HepG2 (cell line): Measurements from ENCODE around the gene SCUBE2. TPM values are rescaled to one million over a fixed set of nuclear protein-coding genes. Genes with fewer than 3 reads are reported as not detected.

Experiments
- ATAC-seq: fragments of 200-7000 bp; cut with Tn5 transposase; 3 replicates; pipeline ENCODE4 v1.9.1; 2020; ENCODE audit warnings: mild to moderate bottlenecking, moderate library complexity
- BruUV-seq: library from RNA; stranded (reverse); fragments of 400-500 nt; replicated peaks from 2 replicates; lab custom pipeline; 2021; lab: Mats Ljungman, UMichigan
- CTCF ChIA-PET: fragments of 300-600 bp; formaldehyde crosslinking; extraction: SDS; loops from one replicate; lab custom pipeline; 2021; ENCODE audit warnings: low total read pairs, inconsistent platforms, low intra/inter-chr PET ratio; lab: Yijun Ruan, JAX
- POLR2A ChIA-PET: fragments of 350-600 bp; sonication (Branson Sonifier 250); formaldehyde crosslinking; loops from one replicate; lab custom pipeline; 2020; ENCODE audit warnings: antibody characterized with exemption, inconsistent platforms; lab: Yijun Ruan, JAX
- DNase-seq: peaks from one replicate; pipeline ENCODE4 v3.0.0-alpha.2; 2015; ENCODE audit warnings: low spot score
- FAIRE-seq: peaks from 3 replicates; lab custom pipeline; 2011; peaks lifted over from hg19 to GRCh38; lab: Jason Lieb, UNC
- H2AFZ ChIP-seq: one replicate; pipeline ENCODE4 v1.6.1; 2011; ENCODE audit warnings: low read length, inconsistent platforms
- H3K27ac ChIP-seq: fragments of 300-600 bp; 3 replicates; pipeline ENCODE4 v1.8.0; 2011; ENCODE audit warnings: mixed run types, mild to moderate bottlenecking, mixed read lengths, low read length, inconsistent platforms; ENCODE audit not compliant: insufficient read depth; ENCODE audit errors: extremely low read length
- H3K27me3 ChIP-seq, 2 experiments: fragments of 200-600 bp in 1 of 2; 2 replicates in 1 of 2; 3 replicates in 1 of 2; pipeline versions ENCODE4 v1.6.0 to v1.8.0; 2011; ENCODE audit warnings: low read length in 2 of 2, mild to moderate bottlenecking in 2 of 2, moderate library complexity in 2 of 2, inconsistent platforms in 1 of 2; ENCODE audit not compliant: insufficient read depth in 2 of 2, control insufficient read depth in 1 of 2
- H3K36me3 ChIP-seq, 2 experiments: fragments of 200-600 bp in 1 of 2; replicated peaks in 1 of 2; 2 replicates in 1 of 2; 3 replicates in 1 of 2; pipeline versions ENCODE4 v1.5.1 to v1.8.0; 2011; ENCODE audit warnings: low read length in 2 of 2, inconsistent platforms in 1 of 2; ENCODE audit not compliant: insufficient read depth in 2 of 2, control insufficient read depth in 1 of 2
- H3K4me1 ChIP-seq: 2 replicates; pipeline ENCODE4 v1.5.1; 2012; ENCODE audit warnings: low read length, inconsistent platforms; ENCODE audit not compliant: insufficient read depth
- H3K4me2 ChIP-seq: 2 replicates; pipeline ENCODE4 v1.6.0; 2011; ENCODE audit warnings: low read depth, low read length, inconsistent platforms
- H3K4me3 ChIP-seq, 3 experiments: fragments of 200-600 bp in 1 of 3; sonication (generic), shearing (Covaris generic) in 1 of 3; replicated peaks in 1 of 3; 2 replicates each; pipeline ENCODE4 v1.5.1; 2011 to 2016; ENCODE audit warnings: low read length in 3 of 3, inconsistent platforms in 2 of 3, low read depth in 2 of 3, mild to moderate bottlenecking in 2 of 3, control low read depth in 1 of 3, mixed read lengths in 1 of 3; ENCODE audit not compliant: insufficient read depth in 1 of 3
- H3K79me2 ChIP-seq: one replicate; pipeline ENCODE4 v1.6.1; 2011; ENCODE audit warnings: low read length, inconsistent platforms; ENCODE audit not compliant: insufficient read depth
- H3K9ac ChIP-seq: 2 replicates; pipeline ENCODE4 v1.6.0; 2011; ENCODE audit warnings: mild to moderate bottlenecking, low read depth, low read length, inconsistent platforms; ENCODE audit not compliant: insufficient read depth
- H3K9me3 ChIP-seq: 2 replicates; pipeline ENCODE4 v1.5.1; 2012; ENCODE audit warnings: mild to moderate bottlenecking, low read length
- H4K20me1 ChIP-seq: 2 replicates; pipeline ENCODE4 v1.6.0; 2011; ENCODE audit warnings: inconsistent platforms, mild to moderate bottlenecking, low read length, moderate library complexity; ENCODE audit not compliant: insufficient read depth
- FOXA1 ChIP-seq, 2 experiments: fragments of 450-650 bp in 1 of 2; sonication (generic) in 1 of 2; formaldehyde crosslinking in 1 of 2; IDR thresholded peaks; 2 replicates each; pipeline versions ENCODE4 v1.4.0 to v1.6.1; 2016 to 2020; ENCODE audit warnings: missing genetic modification reagents in 1 of 2
- IRX3 ChIP-seq: sonication (generic); formaldehyde crosslinking; IDR thresholded peaks from 2 replicates; pipeline ENCODE4 v1.8.1; 2023; ENCODE audit warnings: mild to moderate bottlenecking, low read depth, missing genetic modification reagents, borderline replicate concordance
- NCOA5 ChIP-seq: sonication (generic); formaldehyde crosslinking; IDR thresholded peaks from 2 replicates; pipeline ENCODE4 v1.4.0; 2020; ENCODE audit warnings: missing genetic modification reagents
- NFIB ChIP-seq: sonication (generic); formaldehyde crosslinking; IDR thresholded peaks from 2 replicates; pipeline ENCODE4 v1.9.0; 2021; ENCODE audit warnings: missing genetic modification reagents, mild to moderate bottlenecking, borderline replicate concordance
- NPAS2 ChIP-seq: sonication (generic); formaldehyde crosslinking; IDR thresholded peaks from 2 replicates; pipeline ENCODE4 v1.8.0; 2022; ENCODE audit warnings: mild to moderate bottlenecking, missing genetic modification reagents, borderline replicate concordance
- SIX4 ChIP-seq: sonication (generic); formaldehyde crosslinking; IDR thresholded peaks from 2 replicates; pipeline ENCODE4 v1.4.0; 2020; ENCODE audit warnings: missing genetic modification reagents
- ZFP37 ChIP-seq: sonication (generic); formaldehyde crosslinking; IDR thresholded peaks from 2 replicates; pipeline ENCODE4 v1.4.0; 2020; ENCODE audit warnings: missing genetic modification reagents, borderline replicate concordance
- WGBS: methylation state at CpG from one replicate; pipeline ENCODE4 v1.1.6; 2017; ENCODE audit warnings: low lambda C conversion rate; 5-methylcytosine and 5-hydroxymethylcytosine counted together
- in situ Hi-C: cut with HindIII; loops from 2 replicates; pipeline ENCODE4 v1.10.0; 2017; ENCODE audit warnings: low pct_unique_long_range_greater_than_20kb; ENCODE audit not compliant: extremely low pct_ligation_motif_present
- intact Hi-C: fragments of 100-400 bp; cut with micrococcal nuclease; formaldehyde crosslinking; loops from one replicate; pipeline ENCODE4 v1.10.0; 2022; ENCODE audit not compliant: unreplicated experiment
- polyA plus RNA-seq, 8 experiments: library from polyadenylated mRNA; depleted of rRNA in 3 of 8; stranded (reverse) in 7 of 8; unstranded in 1 of 8; fragments of >200 nt; fragmentation: Illumina TruSeq in 4 of 8; extraction: Trizol in 4 of 8; gene quantifications; 2 replicates each; pipeline versions ENCODE4 v1.2.1 to v1.2.3, GENCODE V29; 2011 to 2016; ENCODE audit warnings: low read depth in 4 of 8, missing spikeins in 1 of 8, mixed read lengths in 1 of 8; ENCODE audit not compliant: insufficient read depth in 1 of 8
- total RNA-seq, 5 experiments: library from RNA; depleted of rRNA; stranded (reverse); fragments of >200 nt; fragmentation: Illumina TruSeq; extraction: Trizol; gene quantifications; 2 replicates each; pipeline ENCODE4 v1.2.3, GENCODE V29; 2016; ENCODE audit warnings: low read depth in 1 of 5
- TF ChIP-seq, protein P1 (sequence below): sonication (generic); formaldehyde crosslinking; IDR thresholded peaks from 2 replicates; pipeline ENCODE4 v1.4.0; 2020; ENCODE audit warnings: low read depth, mild to moderate bottlenecking, missing genetic modification reagents
- TF ChIP-seq, protein P2 (sequence below): sonication (generic); formaldehyde crosslinking; IDR thresholded peaks from 2 replicates; pipeline ENCODE4 v1.4.0; 2020; ENCODE audit warnings: missing genetic modification reagents
- TF ChIP-seq, protein P3 (sequence below): sonication (generic); formaldehyde crosslinking; IDR thresholded peaks from 2 replicates; pipeline ENCODE4 v1.4.0; 2020; ENCODE audit warnings: missing genetic modification reagents, borderline replicate concordance

SCUBE2 gene
- total and polyA plus RNA-seq, 2 of the 13 experiments (the other 11 are each of a cell fraction or from before 2014, with no cell fraction given): 0.09 TPM; not detected in 1

DNA sequence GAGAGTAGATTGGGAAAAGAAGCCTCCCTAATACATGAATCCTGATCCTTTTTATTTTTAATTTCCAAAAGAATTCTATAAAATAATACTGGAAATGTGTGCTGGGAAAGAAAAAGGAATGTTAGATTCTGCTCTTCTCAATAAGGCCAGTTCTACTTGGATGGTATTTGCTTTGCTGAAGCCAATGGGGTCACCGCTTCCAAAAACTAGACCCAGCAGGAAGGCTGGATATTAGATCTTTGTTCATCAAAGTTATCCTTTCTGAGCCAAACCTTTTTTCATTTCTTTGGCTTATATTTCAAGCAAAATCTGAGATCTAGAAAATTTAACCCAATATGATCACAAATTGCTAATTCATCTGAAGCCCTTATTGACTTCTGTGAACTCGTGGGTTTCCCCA lies 41.4 kb downstream of the SCUBE2 start:
- in situ Hi-C loops: no loop called here
- WGBS: 5% methylated on average over 2 of the region's 2 CpGs
- no TSS peak for BruUV-seq

More for the DNA sequence above, 41.4 kb downstream of the SCUBE2 start:
- Histone ChIP-seq H3K9me3 (no peaks in the 10 kb centered on the region), H2AFZ (no peak overlapping the region), H3K27ac (no peak overlapping the region), H3K79me2 (no peaks in the 10 kb centered on the region), H4K20me1 (no peaks in the 10 kb centered on the region), H3K4me3 (no peak overlapping the region), H3K4me1 (no peaks in the 10 kb centered on the region), H3K4me2 (no peak overlapping the region), H3K9ac (no peak overlapping the region), H3K36me3 (no peaks in the 10 kb centered on the region), H3K27me3 (peaks cover 5 to 38% of the 10 kb centered on the region in 2 experiments; a peak in 2 of 5 replicates)
- FAIRE-seq: no peak
- TF ChIP-seq IRX3 (no peak), NPAS2 (CRISPR knock-in tag) (no peak), SIX4 (no peak), NFIB (CRISPR knock-in tag) (no peak), ZFP37 (CRISPR knock-in tag) (no peak), FOXA1 (IDR thresholded peaks at IDR 0.05) (no peak), FOXA1 (CRISPR knock-in tag; IDR thresholded peaks at IDR 0.05) (no peak), NCOA5 (no peak)
- TF ChIP-seq, protein P1, sequence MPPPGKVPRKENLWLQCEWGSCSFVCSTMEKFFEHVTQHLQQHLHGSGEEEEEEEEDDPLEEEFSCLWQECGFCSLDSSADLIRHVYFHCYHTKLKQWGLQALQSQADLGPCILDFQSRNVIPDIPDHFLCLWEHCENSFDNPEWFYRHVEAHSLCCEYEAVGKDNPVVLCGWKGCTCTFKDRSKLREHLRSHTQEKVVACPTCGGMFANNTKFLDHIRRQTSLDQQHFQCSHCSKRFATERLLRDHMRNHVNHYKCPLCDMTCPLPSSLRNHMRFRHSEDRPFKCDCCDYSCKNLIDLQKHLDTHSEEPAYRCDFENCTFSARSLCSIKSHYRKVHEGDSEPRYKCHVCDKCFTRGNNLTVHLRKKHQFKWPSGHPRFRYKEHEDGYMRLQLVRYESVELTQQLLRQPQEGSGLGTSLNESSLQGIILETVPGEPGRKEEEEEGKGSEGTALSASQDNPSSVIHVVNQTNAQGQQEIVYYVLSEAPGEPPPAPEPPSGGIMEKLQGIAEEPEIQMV (CRISPR knock-in tag): no peak
- TF ChIP-seq, protein P2, sequence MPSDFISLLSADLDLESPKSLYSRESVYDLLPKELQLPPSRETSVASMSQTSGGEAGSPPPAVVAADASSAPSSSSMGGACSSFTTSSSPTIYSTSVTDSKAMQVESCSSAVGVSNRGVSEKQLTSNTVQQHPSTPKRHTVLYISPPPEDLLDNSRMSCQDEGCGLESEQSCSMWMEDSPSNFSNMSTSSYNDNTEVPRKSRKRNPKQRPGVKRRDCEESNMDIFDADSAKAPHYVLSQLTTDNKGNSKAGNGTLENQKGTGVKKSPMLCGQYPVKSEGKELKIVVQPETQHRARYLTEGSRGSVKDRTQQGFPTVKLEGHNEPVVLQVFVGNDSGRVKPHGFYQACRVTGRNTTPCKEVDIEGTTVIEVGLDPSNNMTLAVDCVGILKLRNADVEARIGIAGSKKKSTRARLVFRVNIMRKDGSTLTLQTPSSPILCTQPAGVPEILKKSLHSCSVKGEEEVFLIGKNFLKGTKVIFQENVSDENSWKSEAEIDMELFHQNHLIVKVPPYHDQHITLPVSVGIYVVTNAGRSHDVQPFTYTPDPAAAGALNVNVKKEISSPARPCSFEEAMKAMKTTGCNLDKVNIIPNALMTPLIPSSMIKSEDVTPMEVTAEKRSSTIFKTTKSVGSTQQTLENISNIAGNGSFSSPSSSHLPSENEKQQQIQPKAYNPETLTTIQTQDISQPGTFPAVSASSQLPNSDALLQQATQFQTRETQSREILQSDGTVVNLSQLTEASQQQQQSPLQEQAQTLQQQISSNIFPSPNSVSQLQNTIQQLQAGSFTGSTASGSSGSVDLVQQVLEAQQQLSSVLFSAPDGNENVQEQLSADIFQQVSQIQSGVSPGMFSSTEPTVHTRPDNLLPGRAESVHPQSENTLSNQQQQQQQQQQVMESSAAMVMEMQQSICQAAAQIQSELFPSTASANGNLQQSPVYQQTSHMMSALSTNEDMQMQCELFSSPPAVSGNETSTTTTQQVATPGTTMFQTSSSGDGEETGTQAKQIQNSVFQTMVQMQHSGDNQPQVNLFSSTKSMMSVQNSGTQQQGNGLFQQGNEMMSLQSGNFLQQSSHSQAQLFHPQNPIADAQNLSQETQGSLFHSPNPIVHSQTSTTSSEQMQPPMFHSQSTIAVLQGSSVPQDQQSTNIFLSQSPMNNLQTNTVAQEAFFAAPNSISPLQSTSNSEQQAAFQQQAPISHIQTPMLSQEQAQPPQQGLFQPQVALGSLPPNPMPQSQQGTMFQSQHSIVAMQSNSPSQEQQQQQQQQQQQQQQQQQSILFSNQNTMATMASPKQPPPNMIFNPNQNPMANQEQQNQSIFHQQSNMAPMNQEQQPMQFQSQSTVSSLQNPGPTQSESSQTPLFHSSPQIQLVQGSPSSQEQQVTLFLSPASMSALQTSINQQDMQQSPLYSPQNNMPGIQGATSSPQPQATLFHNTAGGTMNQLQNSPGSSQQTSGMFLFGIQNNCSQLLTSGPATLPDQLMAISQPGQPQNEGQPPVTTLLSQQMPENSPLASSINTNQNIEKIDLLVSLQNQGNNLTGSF (CRISPR knock-in tag): no peak
- TF ChIP-seq, protein P3, sequence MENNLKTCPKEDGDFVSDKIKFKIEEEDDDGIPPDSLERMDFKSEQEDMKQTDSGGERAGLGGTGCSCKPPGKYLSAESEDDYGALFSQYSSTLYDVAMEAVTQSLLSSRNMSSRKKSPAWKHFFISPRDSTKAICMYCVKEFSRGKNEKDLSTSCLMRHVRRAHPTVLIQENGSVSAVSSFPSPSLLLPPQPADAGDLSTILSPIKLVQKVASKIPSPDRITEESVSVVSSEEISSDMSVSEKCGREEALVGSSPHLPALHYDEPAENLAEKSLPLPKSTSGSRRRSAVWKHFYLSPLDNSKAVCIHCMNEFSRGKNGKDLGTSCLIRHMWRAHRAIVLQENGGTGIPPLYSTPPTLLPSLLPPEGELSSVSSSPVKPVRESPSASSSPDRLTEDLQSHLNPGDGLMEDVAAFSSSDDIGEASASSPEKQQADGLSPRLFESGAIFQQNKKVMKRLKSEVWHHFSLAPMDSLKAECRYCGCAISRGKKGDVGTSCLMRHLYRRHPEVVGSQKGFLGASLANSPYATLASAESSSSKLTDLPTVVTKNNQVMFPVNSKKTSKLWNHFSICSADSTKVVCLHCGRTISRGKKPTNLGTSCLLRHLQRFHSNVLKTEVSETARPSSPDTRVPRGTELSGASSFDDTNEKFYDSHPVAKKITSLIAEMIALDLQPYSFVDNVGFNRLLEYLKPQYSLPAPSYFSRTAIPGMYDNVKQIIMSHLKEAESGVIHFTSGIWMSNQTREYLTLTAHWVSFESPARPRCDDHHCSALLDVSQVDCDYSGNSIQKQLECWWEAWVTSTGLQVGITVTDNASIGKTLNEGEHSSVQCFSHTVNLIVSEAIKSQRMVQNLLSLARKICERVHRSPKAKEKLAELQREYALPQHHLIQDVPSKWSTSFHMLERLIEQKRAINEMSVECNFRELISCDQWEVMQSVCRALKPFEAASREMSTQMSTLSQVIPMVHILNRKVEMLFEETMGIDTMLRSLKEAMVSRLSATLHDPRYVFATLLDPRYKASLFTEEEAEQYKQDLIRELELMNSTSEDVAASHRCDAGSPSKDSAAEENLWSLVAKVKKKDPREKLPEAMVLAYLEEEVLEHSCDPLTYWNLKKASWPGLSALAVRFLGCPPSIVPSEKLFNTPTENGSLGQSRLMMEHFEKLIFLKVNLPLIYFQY: no peak
- intact Hi-C loops: no loop called here
- ChIA-PET POLR2A (no interaction called here), CTCF (no interaction called here)
- DNase-seq: no peak
- no peak for ATAC-seq
